Body of pancreas (tissue), 4 donors: ENCODE data around the gene PVALEF.

Source experiments
- POLR2A ChIP-seq, 3 donors: fragments of 450-650 bp; IDR thresholded peaks; one replicate each; pipeline ENCODE4 v1.6.1; 2016; ENCODE audit warnings: antibody characterized with exemption in 3 of 3, mild to moderate bottlenecking in 2 of 3
- TF ChIP-seq, protein P1 (sequence below), 7 experiments: fragments of 450-650 bp in 4 of 7; fragments of 200-600 bp in 3 of 7; sonication (generic) in 3 of 7; IDR thresholded peaks; one replicate each; pipeline ENCODE4 v1.5.1; 2016 to 2019; ENCODE audit warnings: antibody characterized with exemption in 7 of 7

GRCh38 chr17:81179861-81180260 is 14.6 kb downstream of the PVALEF start:
- TF ChIP-seq, protein P1, sequence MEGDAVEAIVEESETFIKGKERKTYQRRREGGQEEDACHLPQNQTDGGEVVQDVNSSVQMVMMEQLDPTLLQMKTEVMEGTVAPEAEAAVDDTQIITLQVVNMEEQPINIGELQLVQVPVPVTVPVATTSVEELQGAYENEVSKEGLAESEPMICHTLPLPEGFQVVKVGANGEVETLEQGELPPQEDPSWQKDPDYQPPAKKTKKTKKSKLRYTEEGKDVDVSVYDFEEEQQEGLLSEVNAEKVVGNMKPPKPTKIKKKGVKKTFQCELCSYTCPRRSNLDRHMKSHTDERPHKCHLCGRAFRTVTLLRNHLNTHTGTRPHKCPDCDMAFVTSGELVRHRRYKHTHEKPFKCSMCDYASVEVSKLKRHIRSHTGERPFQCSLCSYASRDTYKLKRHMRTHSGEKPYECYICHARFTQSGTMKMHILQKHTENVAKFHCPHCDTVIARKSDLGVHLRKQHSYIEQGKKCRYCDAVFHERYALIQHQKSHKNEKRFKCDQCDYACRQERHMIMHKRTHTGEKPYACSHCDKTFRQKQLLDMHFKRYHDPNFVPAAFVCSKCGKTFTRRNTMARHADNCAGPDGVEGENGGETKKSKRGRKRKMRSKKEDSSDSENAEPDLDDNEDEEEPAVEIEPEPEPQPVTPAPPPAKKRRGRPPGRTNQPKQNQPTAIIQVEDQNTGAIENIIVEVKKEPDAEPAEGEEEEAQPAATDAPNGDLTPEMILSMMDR (IDR thresholded peaks at IDR 0.05), result no peak
- no peak for TF ChIP-seq POLR2A (IDR thresholded peaks at IDR 0.05)
